Gastrocnemius medialis (tissue), 4 donors: ENCODE data around the gene SEPTIN5. TPM values are rescaled to one million over a fixed set of nuclear protein-coding genes. Genes with fewer than 3 reads are reported as not detected.

Experiments used
- ATAC-seq, 2 donors: fragments of 150-250 bp; one replicate each; pipeline ENCODE4 v1.9.1; 2016
- DNase-seq, 2 donors: peaks; one replicate each; pipeline ENCODE4 v3.0.0-alpha.2; 2019
- H3K27ac ChIP-seq, 4 donors: fragments of 200-600 bp; sonication (generic); 1 replicate in 1 of 4; 2 replicates in 3 of 4; pipeline ENCODE4 v1.5.1; 2016 to 2018; ENCODE audit warnings: mild to moderate bottlenecking in 2 of 4, moderate library complexity in 1 of 4
- H3K27me3 ChIP-seq, 3 donors: fragments of 200-600 bp; sonication (generic) in 2 of 3; 1 replicate in 1 of 3; 2 replicates in 2 of 3; pipeline versions ENCODE4 v1.5.1 to v1.6.0; 2016 to 2019; ENCODE audit warnings: mild to moderate bottlenecking in 1 of 3, moderate library complexity in 1 of 3
- H3K36me3 ChIP-seq, 2 donors: fragments of 200-600 bp; sonication (generic) in 1 of 2; one replicate each; pipeline ENCODE4 v1.5.1; 2017 to 2018
- H3K4me1 ChIP-seq, 2 donors: fragments of 200-600 bp; sonication (generic) in 1 of 2; one replicate each; pipeline ENCODE4 v1.5.1; 2016 to 2017; ENCODE audit warnings: mild to moderate bottlenecking in 2 of 2
- H3K4me3 ChIP-seq, 4 donors: fragments of 200-600 bp; sonication (generic) in 3 of 4; 1 replicate in 1 of 4; 2 replicates in 3 of 4; pipeline ENCODE4 v1.5.1; 2016 to 2019; ENCODE audit warnings: mild to moderate bottlenecking in 2 of 4
- H3K9me3 ChIP-seq, 3 donors: fragments of 200-600 bp; sonication (generic) in 2 of 3; 1 replicate in 1 of 3; 2 replicates in 2 of 3; pipeline ENCODE4 v1.5.1; 2016 to 2019
- POLR2A ChIP-seq, 2 donors: fragments of 450-650 bp; IDR thresholded peaks; one replicate each; pipeline ENCODE4 v1.6.1; 2017; ENCODE audit warnings: antibody characterized with exemption in 2 of 2, mild to moderate bottlenecking in 2 of 2, moderate library complexity in 2 of 2
- in situ Hi-C, 4 donors: fragments of 200-750 bp; cut with MboI; loops; one replicate each; pipeline versions ENCODE4 v1.15.0 to v1.8.0; 2017; ENCODE audit warnings: low sequenced_read_pairs in 4 of 4
- intact Hi-C: fragments of 100-400 bp; cut with DNase I; formaldehyde crosslinking; loops from one replicate; pipeline ENCODE4 v1.15.1; 2023; ENCODE audit warnings: low total_unique reads
- total RNA-seq, 4 donors: library from RNA; depleted of rRNA; stranded (reverse); fragments of >200 nt; gene quantifications; one replicate each; pipeline versions ENCODE4 v1.1.0 to v1.2.3, GENCODE V29; 2016
- TF ChIP-seq, protein P1 (sequence below), 5 experiments: fragments of 450-650 bp in 3 of 5; fragments of 200-600 bp in 2 of 5; sonication (generic) in 2 of 5; IDR thresholded peaks in 4 of 5; conservative IDR thresholded peaks in 1 of 5; 1 replicate in 4 of 5; 2 replicates in 1 of 5; pipeline ENCODE4 v1.5.1; 2016 to 2019; ENCODE audit warnings: antibody characterized with exemption in 5 of 5, mild to moderate bottlenecking in 3 of 5, moderate library complexity in 3 of 5

SEPTIN5 gene
- total RNA-seq, 4 donors from 2014 or later = 5.0 to 15.9 (median 10.2) TPM

DNA sequence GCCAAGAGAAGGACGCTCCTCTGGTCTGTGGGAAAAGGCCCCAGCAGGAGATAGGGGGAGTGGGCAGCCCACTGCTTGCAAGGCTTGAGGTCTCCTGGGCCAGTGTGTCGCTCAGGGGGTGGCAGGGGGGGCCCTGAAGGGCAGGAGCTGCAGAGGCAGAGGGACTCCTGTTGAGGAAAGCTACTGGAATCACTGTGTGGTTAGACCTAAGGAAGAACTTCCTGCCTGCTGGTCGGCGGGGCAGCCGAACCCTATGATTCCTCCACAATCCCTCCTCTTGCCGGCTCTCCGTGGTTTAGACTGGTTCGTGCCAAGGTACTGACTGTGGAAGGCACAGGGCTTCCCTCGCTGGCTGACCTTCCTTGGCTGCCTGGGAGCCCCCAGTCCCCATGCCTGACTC lies 15.2 kb downstream of the SEPTIN5 start:
- ATAC-seq (no peak), DNase-seq (no peak)
- H3K27ac ChIP-seq = no peak overlapping the region
- no peaks in the 10 kb centered on the region for H3K9me3 ChIP-seq
- no peaks in the 10 kb centered on the region for H3K36me3 ChIP-seq
- in situ Hi-C loops (no loop called here), intact Hi-C loops (no loop called here)
- peaks cover 0 to 6% (median 4%) of the 10 kb centered on the region in 3 donors for H3K27me3 ChIP-seq
- H3K4me3 ChIP-seq = no peak overlapping the region
- TF ChIP-seq, protein P1, sequence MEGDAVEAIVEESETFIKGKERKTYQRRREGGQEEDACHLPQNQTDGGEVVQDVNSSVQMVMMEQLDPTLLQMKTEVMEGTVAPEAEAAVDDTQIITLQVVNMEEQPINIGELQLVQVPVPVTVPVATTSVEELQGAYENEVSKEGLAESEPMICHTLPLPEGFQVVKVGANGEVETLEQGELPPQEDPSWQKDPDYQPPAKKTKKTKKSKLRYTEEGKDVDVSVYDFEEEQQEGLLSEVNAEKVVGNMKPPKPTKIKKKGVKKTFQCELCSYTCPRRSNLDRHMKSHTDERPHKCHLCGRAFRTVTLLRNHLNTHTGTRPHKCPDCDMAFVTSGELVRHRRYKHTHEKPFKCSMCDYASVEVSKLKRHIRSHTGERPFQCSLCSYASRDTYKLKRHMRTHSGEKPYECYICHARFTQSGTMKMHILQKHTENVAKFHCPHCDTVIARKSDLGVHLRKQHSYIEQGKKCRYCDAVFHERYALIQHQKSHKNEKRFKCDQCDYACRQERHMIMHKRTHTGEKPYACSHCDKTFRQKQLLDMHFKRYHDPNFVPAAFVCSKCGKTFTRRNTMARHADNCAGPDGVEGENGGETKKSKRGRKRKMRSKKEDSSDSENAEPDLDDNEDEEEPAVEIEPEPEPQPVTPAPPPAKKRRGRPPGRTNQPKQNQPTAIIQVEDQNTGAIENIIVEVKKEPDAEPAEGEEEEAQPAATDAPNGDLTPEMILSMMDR (IDR thresholded peaks at IDR 0.05 in 4 of 5, conservative IDR thresholded peaks at IDR 0.05 in 1 of 5) = no peak
- H3K4me1 ChIP-seq = no peaks in the 10 kb centered on the region

DNA sequence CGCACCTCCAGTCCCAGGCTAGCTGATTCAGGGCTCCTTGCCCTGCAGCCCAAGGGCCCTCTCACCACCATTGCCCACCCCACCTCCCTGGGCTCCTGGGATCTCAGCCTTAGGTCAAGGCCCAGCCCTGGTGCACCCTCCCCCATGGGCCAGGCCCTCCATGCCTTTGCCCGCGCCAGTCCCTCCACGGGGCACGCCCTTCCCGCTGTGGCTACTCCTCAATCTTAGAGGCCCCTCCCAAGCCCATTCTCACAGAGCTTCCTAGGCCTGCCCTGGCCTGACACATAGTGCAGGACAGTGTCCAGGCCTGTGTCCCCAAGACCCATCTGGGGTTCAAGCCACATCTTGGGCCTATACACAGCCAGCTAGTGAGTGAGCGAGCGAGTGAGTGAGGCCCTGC lies 15.9 kb downstream of the SEPTIN5 start:
- Histone ChIP-seq H3K27me3 (no peaks in the 10 kb centered on the region), H3K27ac (no peak overlapping the region), H3K9me3 (no peaks in the 10 kb centered on the region), H3K36me3 (no peaks in the 10 kb centered on the region), H3K4me1 (no peaks in the 10 kb centered on the region), H3K4me3 (no peak overlapping the region)
- DNase-seq (no peak), ATAC-seq (peak; percentile 17 to 33)
- no peak for TF ChIP-seq POLR2A (IDR thresholded peaks at IDR 0.05)
- TF ChIP-seq, protein P1 (IDR thresholded peaks at IDR 0.05 in 4 of 5, conservative IDR thresholded peaks at IDR 0.05 in 1 of 5) = no peak
- in situ Hi-C loops (loop anchor here in 2 of 4 donors (5.0 kb wide), 3 partner anchors 37 to 182 kb away; no protein-coding TSS in a partner anchor), intact Hi-C loops (loop anchor here (1.0 to 5.0 kb wide), 4 partner anchors 37 to 283 kb away; partner anchors contain the start of genes GNB1L and RTL10)

DNA sequence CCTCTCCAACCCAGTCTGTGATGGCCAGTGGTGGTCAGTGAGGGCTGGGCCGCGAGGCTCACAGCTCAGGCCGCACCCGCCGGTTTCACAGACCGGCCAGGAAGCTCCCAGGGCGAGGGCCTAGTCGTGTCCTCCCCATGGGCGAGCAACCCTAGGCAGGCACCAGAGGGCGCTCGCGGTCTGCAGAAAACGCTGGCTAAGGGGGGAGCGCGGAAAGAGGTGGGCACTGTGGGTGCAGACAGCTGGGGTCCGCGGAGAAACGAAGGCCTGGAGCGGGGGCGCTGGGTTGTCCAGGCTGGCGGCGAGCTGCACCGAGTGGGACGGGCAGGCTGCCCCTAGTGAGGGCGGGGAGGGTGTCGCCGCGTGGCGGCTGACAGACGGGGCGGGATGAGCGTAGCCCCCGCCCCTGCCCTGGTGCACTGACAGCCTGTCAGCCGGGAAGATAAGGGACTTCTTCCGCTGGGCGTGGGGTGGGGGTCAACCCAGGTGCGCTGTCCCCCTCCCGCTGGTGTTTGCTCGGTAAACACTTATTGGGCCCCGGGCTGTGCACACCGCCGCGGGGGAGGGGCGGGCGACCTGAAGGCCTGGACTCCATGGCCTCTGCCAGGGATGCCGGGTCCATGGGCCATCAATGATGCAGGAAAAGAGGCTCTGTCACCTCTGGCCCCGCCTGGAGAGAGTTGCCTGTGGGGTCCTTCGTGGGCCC lies 16.5 kb downstream of the SEPTIN5 start:
- Histone ChIP-seq H3K4me1 (no peaks in the 10 kb centered on the region), H3K27ac (no peak overlapping the region), H3K4me3 (peak overlapping the region; percentile 44 to 53 (median 48)), H3K9me3 (no peaks in the 10 kb centered on the region), H3K36me3 (no peaks in the 10 kb centered on the region), H3K27me3 (no peaks in the 10 kb centered on the region)
- ATAC-seq = peak; percentile 86 to 92
- intact Hi-C loops = loop anchor here (1.0 to 5.0 kb wide), 4 partner anchors 36 to 282 kb away; partner anchors contain the start of genes GNB1L and RTL10
- in situ Hi-C loops = loop anchor here in 2 of 4 donors (5.0 kb wide), 3 partner anchors 36 to 181 kb away; no protein-coding TSS in a partner anchor
- TF ChIP-seq POLR2A (IDR thresholded peaks at IDR 0.05) = no peak
- TF ChIP-seq, protein P1 (IDR thresholded peaks at IDR 0.05 in 4 of 5, conservative IDR thresholded peaks at IDR 0.05 in 1 of 5) = peak; percentile 95 to 99 (median 98)
- peak; percentile 65 to 73 for DNase-seq

GRCh38 chr22:19731361-19732135 lies 17.2 kb downstream of the SEPTIN5 start:
- Histone ChIP-seq H3K4me3 (no peak overlapping the region), H3K4me1 (no peaks in the 10 kb centered on the region), H3K27me3 (no peaks in the 10 kb centered on the region), H3K9me3 (no peaks in the 10 kb centered on the region), H3K27ac (no peak overlapping the region), H3K36me3 (no peaks in the 10 kb centered on the region)
- intact Hi-C loops (loop anchor here (2.0 to 5.0 kb wide), 2 partner anchors 121 to 281 kb away; partner anchors contain the start of genes GNB1L and RTL10), in situ Hi-C loops (loop anchor here in 2 of 4 donors (5.0 kb wide), 3 partner anchors 36 to 181 kb away; no protein-coding TSS in a partner anchor)
- ATAC-seq = no peak
- DNase-seq = no peak
- TF ChIP-seq, protein P1 (IDR thresholded peaks at IDR 0.05 in 4 of 5, conservative IDR thresholded peaks at IDR 0.05 in 1 of 5) = no peak
- no peak for TF ChIP-seq POLR2A (IDR thresholded peaks at IDR 0.05)
